ENCODE data around the gene SEMA3D. TPM values are rescaled to one million over a fixed set of nuclear protein-coding genes. Genes with fewer than 3 reads are reported as not detected.
A peak's percentile ranks its signal among the peaks of the same experiment; 100 is the strongest.

The SEMA3D gene
- total and polyA plus RNA-seq, 9 of the 15 experiments (the other 6 are each of a cell fraction or from before 2014, with no cell fraction given), result 0.01 to 0.10 (median 0.04) TPM; not detected in 1

- no peaks in the 10 kb centered on the region for H3K9me1 ChIP-seq (ENCODE audit: control insufficient read depth, insufficient read depth, low read length)
- no peaks in the 10 kb centered on the region for H3K79me2 ChIP-seq (ENCODE audit: control insufficient read depth, insufficient read depth, low read length)
- no peaks in the 10 kb centered on the region for H3K27me3 ChIP-seq (ENCODE audit: control insufficient read depth in 2 of 2, insufficient read depth in 2 of 2, low read length in 2 of 2)
- TF ChIP-seq MAFG (tag; conservative IDR thresholded peaks at IDR 0.05) (0 out of 2 replicates have a peak, but pooled peaks have one; percentile 16), MTA1 (IDR thresholded peaks at IDR 0.05; ENCODE audit: borderline replicate concordance) (no peak), RBFOX2 (IDR thresholded peaks at IDR 0.05; ENCODE audit: low read depth, low read length) (no peak), RNF219 (CRISPR knock-in tag; IDR thresholded peaks at IDR 0.05) (no peak), SMARCE1 (IDR thresholded peaks at IDR 0.05) (no peak), ZNF133 (CRISPR knock-in tag; IDR thresholded peaks at IDR 0.05) (no peak), NCOA1 (IDR thresholded peaks at IDR 0.05; ENCODE audit: low read depth) (no peak)
- H3K4me3 ChIP-seq, result no peak overlapping the region
- H3K36me3 ChIP-seq (ENCODE audit: control insufficient read depth, insufficient read depth, low read length), result no peaks in the 10 kb centered on the region
- no peak overlapping the region for H3K27ac ChIP-seq (ENCODE audit: extremely low read depth, low read depth, low read length)
- in situ Hi-C loops (cut with MboI), result no loop called here
- H3K9ac ChIP-seq (ENCODE audit: insufficient read depth in 1 of 2, low read depth in 2 of 2, low read length in 2 of 2), result no peak overlapping the region
- ChIA-PET POLR2A (interaction anchor here (0.6 kb wide), 1 partner anchor 241 kb away, joined by 3 read pairs; no protein-coding TSS in a partner anchor), CTCF (ENCODE audit: low intra/inter-chr PET ratio) (no interaction called here)
- no peak for DNase-seq (ENCODE audit: extremely low read depth in 1 of 4, low spot score in 3 of 4)
- no peak for FAIRE-seq
- BruUV-seq (replicated peaks), result no TSS peak
- H4K20me1 ChIP-seq (replicated peaks; ENCODE audit: control insufficient read depth, insufficient read depth, low read length), result no peaks in the 10 kb centered on the region
- WGBS (ENCODE audit: insufficient coverage, low coverage, missing lambda C conversion rate), result 3% methylated on average over 5 of the region's 5 CpGs
- no peak overlapping the region for H2AFZ ChIP-seq (ENCODE audit: low read depth, low read length)
- no peaks in the 10 kb centered on the region for H3K4me1 ChIP-seq (replicated peaks in 1 of 2; ENCODE audit: control insufficient read depth in 2 of 2, insufficient read depth in 2 of 2, low read length in 2 of 2)
- H3K9me3 ChIP-seq (replicated peaks; ENCODE audit: control insufficient read depth, insufficient read depth, low read depth, low read length), result no peaks in the 10 kb centered on the region
- intact Hi-C loops (cut with micrococcal nuclease), result no loop called here
- ATAC-seq, result no peak
- H3K4me2 ChIP-seq (ENCODE audit: insufficient read depth, low read length), result no peak overlapping the region
Measured at GRCh38 chr7:85070967-85071628, 115.8 kb downstream of the SEMA3D start.

Measured in K562 (cell line).